ENCODE measurements around the gene MIB2.
"Not testable (repeated sequence)": the region's sequence is repeated elsewhere in the genome, so short reads cannot be mapped to it uniquely, and the experiment has no call there.

DNA sequence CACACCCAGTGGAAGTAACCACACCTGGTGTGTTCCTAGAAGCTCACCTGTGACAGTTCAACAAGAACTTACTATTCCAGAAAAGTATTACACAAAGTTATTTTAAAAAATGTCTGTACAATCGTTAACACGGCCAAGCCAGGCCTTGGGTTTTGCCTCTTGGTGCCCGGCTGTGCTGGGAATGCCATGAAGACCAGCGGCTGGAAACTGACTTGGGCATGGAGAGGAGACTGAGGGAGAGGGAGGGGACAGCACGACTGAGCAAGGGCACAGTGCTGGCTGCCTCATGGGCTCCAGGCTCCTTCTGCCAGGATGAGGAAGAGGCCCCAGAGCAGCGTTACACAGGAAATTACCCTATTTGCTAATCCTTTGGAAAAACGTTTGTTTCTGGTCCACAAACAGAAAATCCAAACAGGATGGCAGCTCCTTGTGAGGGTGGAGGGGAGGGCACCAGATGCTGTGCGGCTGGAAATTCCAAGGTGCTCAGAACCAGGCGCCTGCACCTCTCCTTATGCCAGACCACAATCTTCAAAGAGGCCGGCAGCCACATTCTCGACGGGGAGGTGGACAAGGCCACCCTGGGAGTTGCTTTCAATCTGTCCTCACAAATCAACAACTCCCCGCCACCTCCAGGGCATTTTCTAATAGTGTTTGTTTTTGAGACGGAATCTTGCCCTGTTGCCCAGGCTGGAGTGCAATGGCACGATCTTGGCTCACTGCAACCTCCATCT, 47.7 kb downstream of the MIB2 start:
- TF ChIP-seq, protein P1, sequence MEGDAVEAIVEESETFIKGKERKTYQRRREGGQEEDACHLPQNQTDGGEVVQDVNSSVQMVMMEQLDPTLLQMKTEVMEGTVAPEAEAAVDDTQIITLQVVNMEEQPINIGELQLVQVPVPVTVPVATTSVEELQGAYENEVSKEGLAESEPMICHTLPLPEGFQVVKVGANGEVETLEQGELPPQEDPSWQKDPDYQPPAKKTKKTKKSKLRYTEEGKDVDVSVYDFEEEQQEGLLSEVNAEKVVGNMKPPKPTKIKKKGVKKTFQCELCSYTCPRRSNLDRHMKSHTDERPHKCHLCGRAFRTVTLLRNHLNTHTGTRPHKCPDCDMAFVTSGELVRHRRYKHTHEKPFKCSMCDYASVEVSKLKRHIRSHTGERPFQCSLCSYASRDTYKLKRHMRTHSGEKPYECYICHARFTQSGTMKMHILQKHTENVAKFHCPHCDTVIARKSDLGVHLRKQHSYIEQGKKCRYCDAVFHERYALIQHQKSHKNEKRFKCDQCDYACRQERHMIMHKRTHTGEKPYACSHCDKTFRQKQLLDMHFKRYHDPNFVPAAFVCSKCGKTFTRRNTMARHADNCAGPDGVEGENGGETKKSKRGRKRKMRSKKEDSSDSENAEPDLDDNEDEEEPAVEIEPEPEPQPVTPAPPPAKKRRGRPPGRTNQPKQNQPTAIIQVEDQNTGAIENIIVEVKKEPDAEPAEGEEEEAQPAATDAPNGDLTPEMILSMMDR (IDR thresholded peaks at IDR 0.05), result not testable (repeated sequence)
- TF ChIP-seq POLR2A (IDR thresholded peaks at IDR 0.05), result not testable (repeated sequence)

All from lower leg skin (tissue), 3 donors.